Omental fat pad (tissue), 4 donors: ENCODE results near the gene COL4A4. TPM values are rescaled to one million over a fixed set of nuclear protein-coding genes. Genes with fewer than 3 reads are reported as not detected.
"Not testable (repeated sequence)": the region's sequence is repeated elsewhere in the genome, so short reads cannot be mapped to it uniquely, and the experiment has no call there.

Experiments used
- ATAC-seq: fragments of 150-250 bp; one replicate; pipeline ENCODE4 v1.9.1; 2016; ENCODE audit warnings: mild to moderate bottlenecking, moderate library complexity; ENCODE audit not compliant: low FRiP score
- DNase-seq: peaks from one replicate; pipeline ENCODE4 v3.0.0-alpha.2; 2019; ENCODE audit warnings: low spot score
- total RNA-seq, 4 donors: library from RNA; depleted of rRNA; stranded (reverse); fragments of >200 nt; gene quantifications; one replicate each; pipeline ENCODE4 v1.1.0, GENCODE V29; 2016
- TF ChIP-seq, protein P1 (sequence below), 3 donors: fragments of 450-650 bp; IDR thresholded peaks; one replicate each; pipeline ENCODE4 v1.5.1; 2016 to 2017; ENCODE audit warnings: antibody characterized with exemption in 3 of 3, mild to moderate bottlenecking in 3 of 3, moderate library complexity in 2 of 3

Gene COL4A4
- total RNA-seq, 4 donors from 2014 or later = 0.38 to 1.9 (median 0.64) TPM

DNA sequence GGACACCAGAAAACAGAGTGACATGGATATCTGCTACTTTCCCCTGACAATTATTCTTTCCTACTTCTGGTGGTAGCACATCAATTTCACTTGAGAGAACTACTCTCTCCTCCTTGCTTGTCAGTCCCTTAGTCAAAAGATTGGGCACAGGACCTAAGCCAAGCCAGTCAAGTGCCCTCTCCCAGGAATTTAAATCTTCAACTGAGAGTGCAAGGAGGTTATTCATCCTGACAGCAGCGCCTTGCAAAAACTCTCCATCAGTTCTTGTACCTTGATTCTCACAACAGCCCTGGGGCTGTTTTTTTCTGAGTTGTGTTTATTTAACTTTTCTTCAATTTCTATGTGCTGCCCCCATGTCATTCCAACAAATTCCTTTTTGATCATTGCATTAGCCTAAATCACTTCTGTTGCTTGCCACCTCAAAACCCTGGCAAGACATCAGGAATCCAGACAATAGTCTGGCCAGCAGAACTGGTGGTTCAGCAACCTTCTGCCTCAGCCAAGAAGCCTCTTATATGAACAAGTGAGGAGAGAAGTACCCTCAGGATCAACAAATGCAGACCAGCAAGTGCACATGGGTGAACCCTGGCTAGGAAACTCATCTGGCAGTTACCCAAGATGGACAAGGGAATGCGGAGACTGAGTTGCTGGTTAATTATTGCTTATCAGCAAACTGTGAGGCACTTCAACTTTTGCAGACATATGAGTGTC lies 19.8 kb upstream of the COL4A4 start:
- ATAC-seq = no peak
- TF ChIP-seq, protein P1, sequence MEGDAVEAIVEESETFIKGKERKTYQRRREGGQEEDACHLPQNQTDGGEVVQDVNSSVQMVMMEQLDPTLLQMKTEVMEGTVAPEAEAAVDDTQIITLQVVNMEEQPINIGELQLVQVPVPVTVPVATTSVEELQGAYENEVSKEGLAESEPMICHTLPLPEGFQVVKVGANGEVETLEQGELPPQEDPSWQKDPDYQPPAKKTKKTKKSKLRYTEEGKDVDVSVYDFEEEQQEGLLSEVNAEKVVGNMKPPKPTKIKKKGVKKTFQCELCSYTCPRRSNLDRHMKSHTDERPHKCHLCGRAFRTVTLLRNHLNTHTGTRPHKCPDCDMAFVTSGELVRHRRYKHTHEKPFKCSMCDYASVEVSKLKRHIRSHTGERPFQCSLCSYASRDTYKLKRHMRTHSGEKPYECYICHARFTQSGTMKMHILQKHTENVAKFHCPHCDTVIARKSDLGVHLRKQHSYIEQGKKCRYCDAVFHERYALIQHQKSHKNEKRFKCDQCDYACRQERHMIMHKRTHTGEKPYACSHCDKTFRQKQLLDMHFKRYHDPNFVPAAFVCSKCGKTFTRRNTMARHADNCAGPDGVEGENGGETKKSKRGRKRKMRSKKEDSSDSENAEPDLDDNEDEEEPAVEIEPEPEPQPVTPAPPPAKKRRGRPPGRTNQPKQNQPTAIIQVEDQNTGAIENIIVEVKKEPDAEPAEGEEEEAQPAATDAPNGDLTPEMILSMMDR (IDR thresholded peaks at IDR 0.05) = no peak
- DNase-seq = no peak

DNA sequence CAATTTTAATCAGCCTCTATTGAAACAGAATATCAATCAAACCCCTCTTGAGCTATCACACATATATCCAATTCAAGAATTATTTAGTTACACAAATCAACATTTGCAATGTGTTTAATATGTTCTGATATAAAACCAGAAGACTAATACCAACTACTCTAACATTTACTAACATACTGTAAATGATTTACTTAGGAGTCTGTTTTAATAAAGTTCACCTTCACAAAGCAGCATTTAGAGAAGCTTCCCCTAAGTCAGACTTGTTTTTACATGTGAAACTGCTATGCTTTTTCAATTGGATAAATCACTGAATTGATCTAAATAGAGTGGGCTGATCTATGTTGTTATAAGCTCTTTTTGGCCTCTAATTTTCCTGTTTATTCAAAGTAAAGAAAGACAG lies 18.8 kb upstream of the COL4A4 start:
- TF ChIP-seq, protein P1 (IDR thresholded peaks at IDR 0.05) = no peak
- DNase-seq = no peak
- no peak for ATAC-seq

DNA sequence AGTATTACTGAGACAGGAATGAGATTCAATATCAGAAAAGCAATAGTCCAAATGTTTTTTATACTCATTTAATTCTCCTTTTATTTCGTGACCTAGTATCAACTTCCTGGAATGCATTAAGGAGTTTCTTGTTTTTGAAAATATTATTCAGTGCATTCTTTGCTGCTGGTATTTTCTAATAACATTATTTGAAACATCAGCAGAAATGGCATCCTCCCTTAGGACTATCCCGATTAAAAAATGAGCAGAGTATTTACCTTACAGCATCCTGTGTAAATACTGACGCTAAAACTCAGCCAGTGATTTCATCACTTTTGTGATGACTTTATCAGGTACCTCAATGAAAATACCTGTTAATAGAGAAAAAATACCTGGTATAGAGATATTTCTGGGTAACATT lies 16.8 kb upstream of the COL4A4 start:
- TF ChIP-seq, protein P1 (IDR thresholded peaks at IDR 0.05) = no peak
- ATAC-seq (no peak), DNase-seq (no peak)

DNA sequence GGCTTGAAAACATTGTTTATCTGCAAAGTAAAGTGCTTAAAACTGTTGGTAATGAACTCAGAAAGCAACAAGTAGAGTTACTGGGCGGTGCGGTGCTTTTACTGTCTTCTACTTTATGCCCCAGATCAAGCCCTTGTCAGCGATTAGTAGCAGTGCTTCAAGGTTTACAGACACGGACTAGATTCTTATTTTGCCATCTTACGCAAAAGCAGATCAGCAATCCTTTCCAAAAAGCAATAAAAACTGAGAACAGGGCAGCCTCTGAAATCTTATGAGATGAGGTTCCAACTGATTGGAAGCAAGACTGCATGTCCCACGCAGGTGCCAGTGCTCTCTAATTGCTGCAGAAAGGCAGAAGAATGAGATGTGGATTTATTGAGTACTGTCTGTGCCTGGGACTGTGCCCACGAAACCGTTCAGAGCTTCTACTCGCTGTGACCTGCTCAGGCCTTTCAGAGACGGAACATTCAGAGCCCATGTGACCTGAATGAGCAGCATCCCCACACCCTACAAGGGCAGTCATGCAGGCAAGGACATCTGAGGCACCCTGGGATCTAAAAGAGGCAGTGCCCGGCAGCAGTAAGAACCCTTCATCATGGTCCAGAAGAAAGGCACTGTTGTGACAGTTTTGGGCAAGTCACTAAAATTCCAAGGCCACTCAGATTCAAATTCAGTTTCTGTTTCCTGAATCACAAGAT lies 16.1 kb upstream of the COL4A4 start:
- ATAC-seq = no peak
- TF ChIP-seq, protein P1 (IDR thresholded peaks at IDR 0.05) = no peak
- no peak for DNase-seq

DNA sequence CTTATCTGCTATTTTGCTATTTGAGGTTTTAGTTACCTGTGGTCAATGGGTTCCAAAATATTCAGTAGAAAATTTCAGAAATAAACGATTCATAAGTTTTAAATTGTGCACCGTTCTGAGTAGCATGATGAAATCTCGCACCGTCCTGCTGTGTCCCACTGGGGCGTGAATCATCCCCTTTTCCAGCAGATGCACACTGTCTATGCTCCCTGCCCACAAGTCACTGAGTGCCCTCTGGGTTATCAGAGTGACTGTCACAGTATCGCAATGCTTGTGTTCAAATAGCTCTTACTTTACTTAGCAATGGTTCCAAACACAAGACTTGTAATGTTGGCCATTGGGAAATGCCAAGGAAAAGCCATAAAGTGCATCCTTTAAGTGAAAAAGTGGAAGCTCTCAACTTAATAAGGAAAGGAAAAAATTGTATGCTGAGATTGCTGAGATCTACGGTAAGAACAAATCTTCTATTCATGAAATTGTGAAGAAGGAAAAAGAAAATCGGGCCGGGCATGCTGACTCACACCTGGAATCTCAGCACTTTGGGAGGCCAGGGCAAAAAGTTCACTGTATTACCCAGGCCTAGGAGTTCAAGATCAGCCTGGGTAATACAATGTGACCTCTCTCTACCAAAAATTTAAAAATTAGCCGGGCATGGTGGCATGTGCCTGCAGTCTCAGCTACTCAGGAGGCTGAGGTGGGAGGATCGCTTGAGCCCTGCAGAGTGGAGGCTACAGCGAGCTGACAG lies 13.8 kb upstream of the COL4A4 start:
- DNase-seq = no peak
- no peak for ATAC-seq
- TF ChIP-seq, protein P1 (IDR thresholded peaks at IDR 0.05) = no peak

DNA sequence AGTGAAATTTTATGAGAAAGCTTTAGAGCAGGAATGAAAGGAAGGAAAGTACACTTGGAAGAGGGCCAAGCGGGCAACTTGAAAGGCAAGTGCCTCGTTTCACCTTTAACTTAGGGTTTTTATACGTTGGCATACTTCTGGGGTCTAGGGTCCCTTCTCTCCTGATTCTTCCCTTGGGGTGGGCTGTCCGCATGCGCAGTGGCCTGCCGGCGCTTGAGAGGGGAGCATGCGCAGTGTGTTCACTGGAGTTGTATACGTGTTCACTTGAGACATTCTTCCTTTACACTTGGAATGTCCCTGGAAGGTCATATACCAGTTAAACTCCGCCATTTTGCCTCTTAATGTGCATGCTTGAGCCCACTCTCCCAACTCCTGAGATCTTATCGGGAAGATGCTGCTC lies 7.8 kb upstream of the COL4A4 start:
- not testable (repeated sequence) for ATAC-seq, DNase-seq

DNA sequence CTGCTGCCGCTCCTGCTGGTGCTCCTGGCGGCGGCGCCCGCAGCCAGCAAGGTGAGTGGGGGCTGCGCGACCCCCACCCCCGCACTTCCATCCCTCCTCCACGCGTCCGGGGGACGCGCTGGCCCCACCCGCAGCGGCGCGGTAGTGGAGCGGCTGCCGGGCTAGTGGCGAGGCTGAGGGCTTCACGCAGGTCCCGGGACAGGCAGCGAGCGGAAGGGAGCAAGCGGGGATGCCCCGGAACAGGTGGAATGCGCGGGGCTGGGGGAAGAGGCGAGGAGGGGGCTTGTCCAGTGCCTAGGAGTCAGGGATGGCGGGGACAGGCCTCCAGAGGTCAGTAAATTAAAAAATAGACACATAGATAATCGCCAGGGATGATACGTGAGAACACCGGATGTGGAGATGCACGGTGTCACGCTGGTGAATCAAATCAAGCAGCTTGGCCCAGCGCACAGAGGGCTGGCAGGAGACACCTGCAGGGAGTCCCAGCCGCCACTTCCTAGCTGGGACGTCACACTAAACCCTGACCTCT lies 822 bp upstream of the COL4A4 start:
- TF ChIP-seq, protein P1 (IDR thresholded peaks at IDR 0.05) = no peak
- peak; percentile 19 for ATAC-seq
- no peak for DNase-seq
